Ishikawa (cell line): ENCODE data around the gene MIDN.

Source experiments
- CEBPB ChIP-seq: IDR thresholded peaks from 2 replicates; pipeline ENCODE4 v1.6.1; 2012
- CREB1 ChIP-seq: IDR thresholded peaks from 2 replicates; pipeline ENCODE4 v1.6.1; 2012; ENCODE audit warnings: low read depth
- EGR1 ChIP-seq: IDR thresholded peaks from 2 replicates; pipeline ENCODE4 v1.6.1; 2012
- EP300 ChIP-seq: IDR thresholded peaks from 2 replicates; pipeline ENCODE4 v1.6.1; 2012; ENCODE audit warnings: borderline replicate concordance
- FOXM1 ChIP-seq: IDR thresholded peaks from 2 replicates; pipeline ENCODE4 v1.6.1; 2012; ENCODE audit warnings: low read depth, borderline replicate concordance
- MAX ChIP-seq: IDR thresholded peaks from 2 replicates; pipeline ENCODE4 v1.6.1; 2012
- NFIC ChIP-seq: IDR thresholded peaks from 2 replicates; pipeline ENCODE4 v1.6.1; 2012
- RAD21 ChIP-seq: IDR thresholded peaks from 2 replicates; pipeline ENCODE4 v1.6.1; 2012; ENCODE audit warnings: low read depth
- REST ChIP-seq: IDR thresholded peaks from 2 replicates; pipeline ENCODE4 v1.6.1; 2012; ENCODE audit warnings: low read depth, mild to moderate bottlenecking
- TAF1 ChIP-seq: IDR thresholded peaks from 2 replicates; pipeline ENCODE4 v1.6.1; 2012; ENCODE audit warnings: low read depth, mild to moderate bottlenecking
- TCF12 ChIP-seq: IDR thresholded peaks from 2 replicates; pipeline ENCODE4 v1.6.1; 2012; ENCODE audit warnings: low read depth
- TEAD4 ChIP-seq: IDR thresholded peaks from 2 replicates; pipeline ENCODE4 v1.6.1; 2012
- USF1 ChIP-seq: IDR thresholded peaks from 2 replicates; pipeline ENCODE4 v1.6.1; 2012
- YY1 ChIP-seq: IDR thresholded peaks from 2 replicates; pipeline ENCODE4 v1.6.1; 2012; ENCODE audit warnings: low read depth
- ZBTB7A ChIP-seq: IDR thresholded peaks from 2 replicates; pipeline ENCODE4 v1.6.1; 2012; ENCODE audit warnings: low read depth

The MIDN gene

GRCh38 chr19:1253514-1254080, 5.2 kb downstream of the MIDN start:
- TF ChIP-seq REST (no peak), MAX (no peak), YY1 (no peak), CREB1 (no peak)

GRCh38 chr19:1254081-1254527, 5.7 kb downstream of the MIDN start:
- TF ChIP-seq REST (no peak), TAF1 (no peak), USF1 (no peak), NFIC (no peak), FOXM1 (no peak), EP300 (no peak), YY1 (no peak)

- TF ChIP-seq MAX (no peak), CEBPB (no peak), EP300 (no peak)
Measured at GRCh38 chr19:1254530-1255185, 6.3 kb downstream of the MIDN start.

GRCh38 chr19:1255186-1256161, 7.1 kb downstream of the MIDN start:
- TF ChIP-seq EP300: no peak
- TF ChIP-seq MAX: no peak
- no peak for TF ChIP-seq YY1
- no peak for TF ChIP-seq NFIC
- no peak for TF ChIP-seq FOXM1
- TF ChIP-seq ZBTB7A: no peak
- TF ChIP-seq USF1: no peak
- TF ChIP-seq RAD21: no peak
- no peak for TF ChIP-seq CEBPB
- no peak for TF ChIP-seq TCF12
- no peak for TF ChIP-seq TEAD4
- TF ChIP-seq EGR1: no peak

- TF ChIP-seq RAD21: no peak
- no peak for TF ChIP-seq EGR1
- no peak for TF ChIP-seq FOXM1
- TF ChIP-seq TAF1: no peak
- no peak for TF ChIP-seq YY1
- TF ChIP-seq USF1: no peak
- no peak for TF ChIP-seq MAX
- TF ChIP-seq EP300: no peak
- TF ChIP-seq ZBTB7A: no peak
- TF ChIP-seq REST: no peak
- no peak for TF ChIP-seq NFIC
- TF ChIP-seq CEBPB: no peak
- TF ChIP-seq TEAD4: no peak
- TF ChIP-seq CREB1: no peak
- TF ChIP-seq TCF12: no peak
Measured at GRCh38 chr19:1256646-1257474, 8.5 kb downstream of the MIDN start.
